Glomerular endothelial cell (primary cell): Measurements from ENCODE around the gene FLT3LG. TPM values are rescaled to one million over a fixed set of nuclear protein-coding genes. Genes with fewer than 3 reads are reported as not detected.

ENCODE experiments used
- DNase-seq: peaks from one replicate; pipeline ENCODE4 v3.0.0-alpha.2; 2011; ENCODE audit warnings: low read depth, low spot score; ENCODE audit errors: extremely low read depth
- total RNA-seq: library from RNA; depleted of rRNA; stranded (reverse); fragments of >200 nt; gene quantifications from 2 replicates; pipeline ENCODE4 v1.2.3, GENCODE V29; 2015

Gene FLT3LG
- total RNA-seq, 1 donor from 2014 or later = 3.1 TPM

DNA sequence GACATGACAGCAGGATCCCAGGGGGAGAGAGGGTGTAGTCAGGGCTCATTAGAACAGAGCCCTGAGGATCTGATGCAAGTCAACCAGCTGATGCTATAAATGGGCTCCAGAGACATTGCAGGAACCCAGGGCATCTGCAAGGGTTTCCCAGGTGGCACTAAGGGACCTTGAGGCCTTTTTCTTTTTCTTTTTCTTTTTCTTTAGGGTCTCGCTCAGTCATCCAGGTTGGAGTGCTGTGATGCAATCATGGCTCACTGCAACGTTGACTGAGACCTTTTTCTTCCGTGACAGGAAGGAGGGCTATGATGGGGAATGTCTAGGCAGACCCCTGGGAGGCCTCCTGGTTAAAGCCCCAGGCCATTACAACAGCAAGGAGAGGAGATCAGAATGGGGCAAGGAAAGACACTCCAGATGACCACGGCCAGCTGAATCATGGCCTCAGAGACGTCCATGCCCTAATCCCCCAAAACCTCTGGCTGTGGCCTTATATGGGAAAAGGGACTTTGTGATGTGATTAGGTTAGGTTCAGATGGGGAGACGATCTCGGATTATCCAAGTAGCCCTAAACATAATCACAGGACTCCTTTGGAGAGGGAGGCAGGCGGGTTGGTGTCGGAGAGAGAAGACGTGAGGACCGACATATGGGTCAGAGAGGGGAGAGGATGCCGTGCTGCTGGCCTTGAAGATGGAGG, 33.9 kb downstream of the FLT3LG start:
- no peak for DNase-seq

DNA sequence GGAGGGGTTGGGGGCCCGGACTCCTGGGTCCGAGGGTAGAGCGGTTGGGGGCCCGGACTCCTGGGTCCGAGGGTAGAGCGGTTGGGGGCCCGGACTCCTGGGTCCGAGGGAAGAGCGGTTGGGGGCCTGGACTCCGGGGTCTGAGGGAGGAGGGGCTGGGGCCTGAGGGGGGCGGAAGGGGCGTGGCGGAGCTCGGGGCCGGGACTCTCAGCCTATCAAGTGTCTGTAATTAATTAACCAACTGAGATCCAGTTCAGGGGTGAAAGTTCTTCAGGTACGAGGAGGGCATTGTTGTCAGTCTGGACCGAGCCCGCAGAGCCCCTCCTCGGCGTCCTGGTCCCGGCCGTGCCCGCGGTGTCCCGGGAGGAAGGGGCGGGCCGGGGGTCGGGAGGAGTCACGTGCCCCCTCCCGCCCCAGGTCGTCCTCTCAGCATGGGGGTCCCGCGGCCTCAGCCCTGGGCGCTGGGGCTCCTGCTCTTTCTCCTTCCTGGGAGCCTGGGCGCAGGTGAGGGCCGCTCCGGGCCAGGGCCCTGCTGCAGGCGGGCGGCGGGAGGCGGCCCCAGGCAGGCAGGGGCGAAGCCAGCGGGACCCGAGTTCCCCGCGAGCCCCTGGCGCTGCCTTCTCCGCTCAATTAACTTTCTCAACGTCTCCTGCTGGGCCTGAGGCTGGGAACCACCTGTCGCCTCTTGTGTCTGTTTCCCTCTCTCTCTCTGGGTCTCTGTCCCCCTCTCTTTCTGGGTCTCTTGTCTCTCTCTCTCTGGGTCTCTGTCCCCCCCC, 39.1 kb downstream of the FLT3LG start:
- DNase-seq = no peak

DNA sequence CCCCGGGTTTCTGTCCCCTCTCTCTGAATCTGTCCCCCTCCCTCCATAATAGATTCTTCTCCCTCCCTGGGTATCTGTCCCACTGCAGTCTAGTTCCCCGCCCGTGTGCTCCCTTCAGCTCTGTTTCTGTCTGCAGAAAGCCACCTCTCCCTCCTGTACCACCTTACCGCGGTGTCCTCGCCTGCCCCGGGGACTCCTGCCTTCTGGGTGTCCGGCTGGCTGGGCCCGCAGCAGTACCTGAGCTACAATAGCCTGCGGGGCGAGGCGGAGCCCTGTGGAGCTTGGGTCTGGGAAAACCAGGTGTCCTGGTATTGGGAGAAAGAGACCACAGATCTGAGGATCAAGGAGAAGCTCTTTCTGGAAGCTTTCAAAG, 39.7 kb downstream of the FLT3LG start:
- DNase-seq = no peak

DNA sequence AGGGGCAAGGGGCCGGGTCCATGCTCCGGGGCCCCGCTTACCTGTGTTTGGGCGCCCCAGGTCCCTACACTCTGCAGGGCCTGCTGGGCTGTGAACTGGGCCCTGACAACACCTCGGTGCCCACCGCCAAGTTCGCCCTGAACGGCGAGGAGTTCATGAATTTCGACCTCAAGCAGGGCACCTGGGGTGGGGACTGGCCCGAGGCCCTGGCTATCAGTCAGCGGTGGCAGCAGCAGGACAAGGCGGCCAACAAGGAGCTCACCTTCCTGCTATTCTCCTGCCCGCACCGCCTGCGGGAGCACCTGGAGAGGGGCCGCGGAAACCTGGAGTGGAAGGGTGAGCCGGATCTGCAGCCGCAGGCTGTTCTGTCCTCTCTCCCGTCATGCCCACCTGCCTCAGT, 40.1 kb downstream of the FLT3LG start:
- DNase-seq = no peak

DNA sequence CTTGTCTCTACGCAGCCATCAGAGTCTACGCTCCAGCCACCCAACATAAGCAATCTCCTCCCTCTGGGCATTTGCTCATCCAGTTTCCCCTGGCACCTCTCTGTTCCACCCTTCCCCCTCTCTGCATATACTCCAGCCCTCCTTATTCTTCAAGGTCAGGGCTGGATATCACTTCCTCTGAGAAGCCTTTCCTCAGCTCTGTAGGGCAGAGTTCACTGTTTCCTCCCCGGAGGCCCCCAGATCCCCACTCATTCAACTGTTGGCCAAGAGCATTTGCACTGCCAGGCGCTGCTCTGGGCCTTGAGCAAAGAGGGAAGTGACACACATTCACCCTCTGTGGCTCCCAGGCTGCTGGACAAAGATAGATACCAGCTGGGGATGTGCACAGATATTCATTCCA, 41.8 kb downstream of the FLT3LG start:
- no peak for DNase-seq

DNA sequence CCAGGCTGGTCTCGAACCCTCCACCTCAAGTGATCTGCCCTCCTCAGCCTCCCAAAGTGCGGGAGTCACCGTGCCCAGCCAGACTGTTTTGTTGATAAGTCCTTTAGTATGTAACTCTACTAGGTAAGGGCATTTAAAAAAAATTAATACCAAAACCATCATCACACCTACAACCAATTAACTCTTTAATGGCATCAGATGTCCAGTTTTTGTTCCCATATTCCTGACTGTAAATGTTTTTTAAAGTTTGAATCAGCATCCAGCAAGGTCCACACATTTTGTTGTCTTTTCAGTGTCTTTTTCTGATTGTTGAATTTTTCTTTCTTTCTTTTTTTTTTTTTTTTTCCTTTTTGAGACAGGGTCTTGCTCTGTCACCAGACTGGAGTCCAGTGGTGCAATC, 44.0 kb downstream of the FLT3LG start:
- DNase-seq = no peak

DNA sequence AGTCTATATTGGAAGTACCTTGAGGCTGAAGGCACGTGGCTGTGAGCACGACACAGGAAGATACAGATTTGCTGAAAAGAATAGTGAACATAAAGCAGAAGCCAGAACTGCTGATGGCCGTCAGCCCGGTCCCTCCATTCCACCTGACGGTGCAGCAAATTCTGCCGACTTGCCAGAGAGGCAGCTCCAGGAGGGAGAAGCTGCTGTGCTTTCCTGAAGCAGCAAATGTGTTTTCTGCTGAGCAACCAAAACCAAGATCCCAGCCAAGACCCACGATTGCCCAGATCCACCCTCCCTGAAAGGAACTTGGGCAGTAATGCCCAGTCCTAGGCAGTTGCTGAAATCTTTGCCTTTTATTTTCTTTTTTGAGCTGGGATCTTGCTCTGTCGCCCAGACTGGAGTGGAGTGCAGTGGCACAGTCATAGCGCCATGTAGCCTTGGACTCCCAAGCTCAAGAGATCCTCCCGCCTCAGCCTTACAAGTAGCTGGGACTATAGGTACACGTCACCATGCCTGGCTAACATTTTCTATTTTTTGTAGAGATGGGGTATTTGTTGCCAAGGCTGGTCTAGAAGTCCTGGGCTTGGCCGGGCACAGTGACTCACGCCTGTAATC, 46.8 kb downstream of the FLT3LG start:
- DNase-seq = no peak

DNA sequence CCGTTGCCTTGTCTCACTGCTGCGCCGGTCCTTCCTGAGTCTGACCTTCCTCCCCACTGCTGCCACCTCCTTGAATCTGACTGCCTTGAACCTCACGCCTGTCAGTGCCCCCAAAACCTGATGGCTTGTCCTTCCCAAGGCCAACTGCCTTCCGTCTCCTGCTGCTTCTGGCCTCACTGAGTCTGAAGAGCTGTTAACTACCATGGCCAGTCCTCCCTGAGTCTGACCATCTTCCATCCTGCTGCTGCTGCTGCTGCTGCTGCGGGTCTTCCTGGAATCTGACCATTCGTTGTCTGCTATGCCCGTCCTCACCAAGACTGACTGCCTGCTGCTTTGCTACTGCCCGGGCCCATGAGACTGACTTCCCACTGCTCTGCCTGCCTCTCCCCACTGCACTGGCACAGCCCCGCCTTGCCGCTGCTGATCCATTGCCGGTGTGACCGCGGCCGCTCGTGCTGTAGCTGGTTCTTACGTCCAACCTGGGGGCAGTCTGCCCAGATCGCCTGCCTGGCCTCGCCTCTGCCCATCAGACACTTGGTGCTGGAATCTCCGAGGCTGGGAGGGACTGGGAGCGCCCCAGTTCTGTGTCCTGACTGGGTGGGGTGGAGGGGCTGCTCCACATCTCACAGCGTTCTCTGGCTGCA, 50.9 kb downstream of the FLT3LG start:
- DNase-seq = no peak

DNA sequence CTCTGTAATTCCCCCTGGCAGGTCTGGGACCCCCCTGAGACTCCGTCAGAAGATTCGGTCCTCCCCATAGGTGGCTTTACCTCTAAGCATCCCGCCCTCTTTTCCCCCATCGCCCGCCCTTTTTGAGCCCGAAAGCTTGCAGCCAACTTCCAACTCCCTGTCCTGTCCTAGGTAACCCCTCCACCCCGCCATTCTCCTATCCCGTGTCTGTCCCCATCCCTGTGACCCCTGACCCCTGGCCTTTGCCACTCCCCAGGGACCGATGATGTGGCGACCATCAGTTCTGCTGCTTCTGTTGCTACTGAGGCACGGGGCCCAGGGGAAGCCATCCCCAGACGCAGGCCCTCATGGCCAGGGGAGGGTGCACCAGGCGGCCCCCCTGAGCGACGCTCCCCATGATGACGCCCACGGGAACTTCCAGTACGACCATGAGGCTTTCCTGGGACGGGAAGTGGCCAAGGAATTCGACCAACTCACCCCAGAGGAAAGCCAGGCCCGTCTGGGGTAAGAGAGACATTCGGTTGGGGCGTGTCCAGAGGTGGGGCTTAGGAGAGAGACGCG, 54.3 kb downstream of the FLT3LG start:
- no peak for DNase-seq

DNA sequence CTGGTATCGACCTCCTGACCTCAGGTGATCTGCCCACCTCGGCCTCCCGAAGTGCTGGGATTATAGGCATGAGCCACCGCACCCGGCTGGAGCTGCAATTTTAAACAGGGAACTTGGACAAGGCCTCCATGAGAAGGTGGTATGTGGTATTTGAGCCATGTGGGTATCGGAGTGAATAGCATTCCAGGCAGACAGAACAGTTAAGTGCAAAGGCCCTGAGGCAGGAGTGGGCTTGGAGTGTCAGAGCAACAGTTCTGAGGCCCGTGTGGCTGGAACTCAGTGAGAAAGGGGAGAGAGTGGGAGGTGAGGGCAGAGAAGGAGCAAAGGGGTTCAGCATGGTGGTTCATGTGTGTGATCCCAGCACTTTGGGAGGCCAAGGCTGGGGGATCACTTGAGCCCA, 56.7 kb downstream of the FLT3LG start:
- DNase-seq = no peak

DNA sequence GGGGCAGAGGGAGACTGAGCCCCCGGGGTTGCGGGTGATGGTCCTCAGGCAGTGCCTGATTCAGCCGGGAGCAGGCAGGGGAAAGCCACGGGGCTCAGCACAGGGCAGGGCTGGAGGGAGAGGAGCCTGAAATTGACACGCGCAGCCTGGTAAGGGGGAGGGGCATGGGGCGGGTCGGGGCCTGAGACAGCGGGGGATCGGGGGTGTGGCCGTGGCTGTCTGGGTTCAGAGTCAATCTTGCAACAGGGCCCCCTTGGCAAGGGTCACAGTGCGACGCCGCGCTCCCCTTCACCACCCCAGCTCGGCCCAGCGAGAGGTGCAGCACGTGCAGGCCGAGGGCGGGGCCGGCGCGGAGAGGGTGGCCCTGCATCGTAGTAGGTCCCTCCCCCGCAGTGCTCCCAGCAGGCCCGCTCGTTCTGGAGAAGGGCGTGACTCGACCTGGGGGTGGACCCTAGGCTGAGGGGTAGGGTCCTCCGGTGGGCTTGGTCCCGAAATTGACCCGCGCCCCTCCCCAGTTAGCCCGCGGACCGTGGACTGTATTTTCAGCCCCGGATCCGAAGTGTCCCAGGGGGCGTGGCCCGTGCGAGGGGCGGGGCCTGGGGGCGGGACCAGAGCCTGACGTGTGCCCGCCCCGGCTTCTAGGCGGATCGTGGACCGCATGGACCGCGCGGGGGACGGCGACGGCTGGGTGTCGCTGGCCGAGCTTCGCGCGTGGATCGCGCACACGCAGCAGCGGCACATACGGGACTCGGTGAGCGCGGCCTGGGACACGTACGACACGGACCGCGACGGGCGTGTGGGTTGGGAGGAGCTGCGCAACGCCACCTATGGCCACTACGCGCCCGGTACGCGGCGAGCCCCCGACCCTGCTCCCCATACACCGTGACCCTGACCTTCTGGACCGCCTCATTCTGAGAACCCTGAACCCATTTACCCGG, 59.8 kb downstream of the FLT3LG start:
- DNase-seq = no peak

DNA sequence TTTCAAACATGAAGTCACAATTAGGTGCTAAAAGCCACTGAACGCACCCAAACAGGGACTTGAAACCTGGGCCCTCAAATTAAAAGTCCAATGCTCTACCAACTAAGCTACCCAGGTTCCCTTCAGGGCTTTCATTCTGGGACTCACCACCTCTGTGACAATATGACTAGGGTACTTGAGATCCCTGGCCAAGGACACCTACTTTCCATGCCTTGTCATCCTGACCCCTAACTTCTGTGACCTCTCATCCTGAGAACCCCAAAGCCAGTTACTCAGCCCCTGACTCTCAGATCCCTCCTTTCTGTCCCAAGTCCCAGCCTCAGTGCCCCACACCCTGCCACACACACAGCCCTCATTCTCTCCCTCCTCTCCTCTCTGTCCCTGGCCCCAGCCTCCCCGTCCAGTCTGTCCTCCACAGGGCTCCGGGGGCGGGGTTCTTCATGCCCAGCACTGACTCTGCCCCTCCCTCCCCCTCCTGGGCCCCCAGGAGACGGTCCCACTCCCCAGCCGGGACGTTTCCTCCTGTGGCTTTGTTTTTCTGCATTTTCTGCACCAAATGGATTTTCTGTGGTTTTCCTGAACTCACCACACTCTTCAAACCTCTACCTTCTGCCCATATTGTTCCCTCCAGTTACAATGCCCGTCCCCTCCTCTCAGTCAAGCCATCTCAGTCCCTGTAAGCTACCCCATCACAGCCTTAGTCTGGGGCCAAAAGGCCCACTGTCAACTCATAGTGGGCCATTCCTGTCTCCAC, 60.8 kb downstream of the FLT3LG start:
- DNase-seq = no peak

Other genes starting within 250 kb of the FLT3LG start
- 1.3 and 2.3 TPM in 2 replicates for gene SLC6A16, start 149.0 kb upstream of the FLT3LG start, total RNA-seq
- gene CD37, start 138.8 kb upstream of the FLT3LG start, total RNA-seq = not detected in 2 replicates
- gene TEAD2, start 111.8 kb upstream of the FLT3LG start, total RNA-seq = 55.2 and 58.0 TPM in 2 replicates
- 0.19 and 1.6 TPM in 2 replicates for gene DKKL1, start 110.3 kb upstream of the FLT3LG start, total RNA-seq
- not detected in 2 replicates for gene KASH5, start 86.0 kb upstream of the FLT3LG start, total RNA-seq
- not detected in 2 replicates for gene PTH2, start 50.8 kb upstream of the FLT3LG start, total RNA-seq
- gene GFY, start 48.8 kb upstream of the FLT3LG start, total RNA-seq = not detected in 2 replicates
- not detected in 2 replicates for gene SLC17A7, start 32.7 kb upstream of the FLT3LG start, total RNA-seq
- gene PIH1D1, start 22.4 kb upstream of the FLT3LG start, total RNA-seq = 66.3 and 85.3 TPM in 2 replicates
- gene ALDH16A1, start 21.0 kb upstream of the FLT3LG start, total RNA-seq = 50.8 and 51.3 TPM in 2 replicates
- gene RPL13A, start 13.4 kb downstream of the FLT3LG start, total RNA-seq = 1,767 and 2,462 TPM in 2 replicates
- gene RPS11, start 22.2 kb downstream of the FLT3LG start, total RNA-seq = 3,090 and 4,095 TPM in 2 replicates
- 167 and 217 TPM in 2 replicates for gene FCGRT, start 38.4 kb downstream of the FLT3LG start, total RNA-seq
- 71.5 and 95.5 TPM in 2 replicates for gene RCN3, start 53.8 kb downstream of the FLT3LG start, total RNA-seq
- gene NOSIP, start 106.3 kb downstream of the FLT3LG start, total RNA-seq = 79.9 and 91.1 TPM in 2 replicates
- 1.6 and 12.2 TPM in 2 replicates for gene PRRG2, start 107.1 kb downstream of the FLT3LG start, total RNA-seq
- 13.4 and 26.1 TPM in 2 replicates for gene PRR12, start 117.0 kb downstream of the FLT3LG start, total RNA-seq
- gene RRAS, start 165.9 kb downstream of the FLT3LG start, total RNA-seq = 110 and 120 TPM in 2 replicates
- gene SCAF1, start 168.0 kb downstream of the FLT3LG start, total RNA-seq = 47.0 and 68.6 TPM in 2 replicates
- gene IRF3, start 191.6 kb downstream of the FLT3LG start, total RNA-seq = 36.9 and 46.9 TPM in 2 replicates
- 18.6 and 21.2 TPM in 2 replicates for gene BCL2L12, start 191.7 kb downstream of the FLT3LG start, total RNA-seq
- gene PRMT1, start 203.1 kb downstream of the FLT3LG start, total RNA-seq = 266 and 283 TPM in 2 replicates
- 1.5 and 1.8 TPM in 2 replicates for gene ADM5, start 215.4 kb downstream of the FLT3LG start, total RNA-seq
- 18.6 and 28.4 TPM in 2 replicates for gene CPT1C, start 216.9 kb downstream of the FLT3LG start, total RNA-seq